Erythroblast (primary cell): ENCODE data around the gene TMEM156.
"Not testable (repeated sequence)": the region's sequence is repeated elsewhere in the genome, so short reads cannot be mapped to it uniquely, and the experiment has no call there.

Source experiments
- DNase-seq, 2 experiments: peaks; one replicate each; lab custom pipeline; 2025; lab: John Stamatoyannopoulos, UW
- GATA1 ChIP-seq: IDR thresholded peaks from 2 replicates; pipeline ENCODE4 v1.6.1; 2011; ENCODE audit warnings: low read depth, mild to moderate bottlenecking, control low read depth, low read length, moderate library complexity
- POLR2A ChIP-seq: IDR thresholded peaks from 2 replicates; pipeline ENCODE4 v1.6.1; 2011; ENCODE audit warnings: mild to moderate bottlenecking, low read length

TMEM156 gene

DNA sequence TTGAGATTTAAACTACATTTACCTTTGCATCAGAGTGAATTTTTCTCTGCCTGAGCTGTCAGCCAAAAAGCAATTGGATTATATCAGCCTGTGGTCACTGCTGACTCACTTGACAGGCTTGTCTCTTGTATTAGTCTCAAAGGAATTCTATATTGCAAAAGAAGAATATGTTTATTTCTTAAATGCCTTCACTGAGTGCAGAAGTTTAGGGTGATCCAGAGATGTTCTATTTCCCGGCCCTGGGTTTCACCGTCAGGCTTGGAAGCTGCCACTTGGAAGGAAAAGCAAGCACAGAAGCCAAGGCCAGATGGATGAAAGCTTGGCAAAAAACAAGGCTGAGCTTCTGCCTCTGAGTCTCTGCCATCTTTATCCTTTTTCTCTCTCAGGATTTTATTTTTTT is 83.7 kb downstream of the TMEM156 start:
- TF ChIP-seq GATA1 (no peak), POLR2A (no peak)
- DNase-seq, result no peak

DNA sequence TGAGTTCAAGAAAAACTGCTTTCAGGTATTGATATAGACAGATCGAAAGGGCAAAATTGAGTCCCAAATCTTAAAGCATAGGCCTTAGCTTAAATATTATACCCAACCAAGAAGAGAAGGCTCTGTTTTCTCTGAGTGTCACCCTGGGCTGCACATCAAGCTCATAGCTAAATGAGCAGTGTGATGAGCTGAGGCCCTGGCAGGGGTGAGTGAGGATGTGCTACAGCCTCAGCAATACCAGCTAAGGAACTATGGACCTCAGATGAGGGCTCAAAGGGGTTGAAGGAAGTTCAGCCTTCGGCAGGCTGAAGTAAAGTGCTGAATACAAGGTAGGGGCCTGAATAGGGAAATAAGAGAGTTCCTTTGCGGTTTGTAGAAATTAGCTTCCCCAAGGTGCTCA is 85.3 kb downstream of the TMEM156 start:
- DNase-seq, result no peak
- TF ChIP-seq GATA1 (no peak), POLR2A (no peak)

DNA sequence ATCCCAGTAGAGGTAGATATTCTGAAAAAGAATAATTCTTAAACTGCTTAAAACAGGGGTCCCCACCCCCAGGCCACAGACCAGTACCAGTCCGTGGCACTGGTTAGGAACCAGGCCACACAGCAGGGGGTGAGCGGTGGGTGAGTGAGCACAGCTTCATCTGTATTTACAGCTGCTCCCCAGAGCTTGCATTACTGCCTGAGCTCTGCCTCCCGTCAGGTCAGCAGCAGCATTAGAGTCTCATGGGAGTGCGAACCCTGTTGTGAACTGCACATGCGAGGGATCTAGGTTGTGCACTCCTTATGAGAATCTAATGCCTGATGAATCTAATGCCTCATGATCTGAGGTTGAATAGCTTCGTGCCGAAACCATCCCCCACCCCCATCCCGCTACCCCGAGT is 87.8 kb downstream of the TMEM156 start:
- TF ChIP-seq GATA1 (no peak), POLR2A (no peak)

DNA sequence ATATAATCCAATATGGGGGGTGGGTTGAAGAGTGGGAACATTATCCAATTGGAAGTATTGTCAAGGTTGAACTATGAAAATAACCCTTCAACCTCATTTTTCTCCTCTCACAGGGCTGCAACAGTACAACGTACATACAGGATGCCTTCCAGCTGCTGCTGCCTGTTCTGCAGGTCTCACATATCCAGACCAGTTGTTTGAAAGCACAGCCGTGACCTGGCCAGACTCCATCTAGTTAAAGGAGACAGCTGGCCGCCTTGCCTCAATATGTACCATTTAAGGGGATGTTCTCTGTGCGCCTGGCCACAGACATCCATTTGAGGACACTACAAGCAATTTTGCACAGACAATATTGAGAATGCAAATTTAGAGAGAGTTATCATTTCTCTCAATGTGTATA is 88.9 kb downstream of the TMEM156 start:
- DNase-seq, result no peak
- TF ChIP-seq GATA1 (no peak), POLR2A (no peak)

More for the DNA sequence above, 87.8 kb downstream of the TMEM156 start:
- DNase-seq, result no peak

DNA sequence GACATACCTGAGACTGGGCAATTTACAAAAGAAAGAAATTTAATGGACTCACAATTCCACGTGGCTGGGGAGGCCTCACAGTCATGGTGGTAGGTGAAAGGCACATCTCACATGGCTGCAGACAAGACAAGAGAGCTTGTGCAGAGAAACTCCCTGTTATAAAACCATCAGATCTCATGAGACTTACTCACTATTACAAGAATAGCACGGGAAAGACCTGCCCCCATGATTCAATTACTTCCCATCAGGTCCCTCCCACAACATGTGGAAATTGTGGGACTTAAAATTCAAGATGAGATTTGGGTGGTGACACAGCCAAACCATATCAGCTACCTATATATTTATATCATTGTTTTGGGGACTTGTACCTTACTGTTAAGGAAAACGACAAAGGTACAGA is 90.3 kb downstream of the TMEM156 start:
- not testable (repeated sequence) for DNase-seq

DNA sequence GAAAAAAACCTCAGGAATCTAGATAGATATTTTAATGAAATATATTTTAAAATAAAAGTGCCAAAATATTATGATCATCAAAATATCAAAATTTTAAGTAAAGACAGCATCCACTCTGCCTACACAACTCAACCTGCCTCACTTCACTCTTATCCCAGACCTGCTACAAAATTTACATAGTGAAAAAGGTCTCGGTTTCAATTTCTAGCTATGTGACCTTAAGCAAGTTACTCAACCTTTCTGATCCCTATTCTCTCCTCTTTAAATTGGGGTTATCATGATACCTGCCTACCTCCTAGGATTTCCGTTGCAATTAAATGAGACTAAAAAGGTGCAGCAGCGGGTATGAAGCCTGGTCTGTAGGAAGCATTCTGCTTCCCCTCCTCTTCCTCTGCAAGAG is 91.7 kb downstream of the TMEM156 start:
- TF ChIP-seq POLR2A (no peak), GATA1 (no peak)
- DNase-seq, result no peak

DNA sequence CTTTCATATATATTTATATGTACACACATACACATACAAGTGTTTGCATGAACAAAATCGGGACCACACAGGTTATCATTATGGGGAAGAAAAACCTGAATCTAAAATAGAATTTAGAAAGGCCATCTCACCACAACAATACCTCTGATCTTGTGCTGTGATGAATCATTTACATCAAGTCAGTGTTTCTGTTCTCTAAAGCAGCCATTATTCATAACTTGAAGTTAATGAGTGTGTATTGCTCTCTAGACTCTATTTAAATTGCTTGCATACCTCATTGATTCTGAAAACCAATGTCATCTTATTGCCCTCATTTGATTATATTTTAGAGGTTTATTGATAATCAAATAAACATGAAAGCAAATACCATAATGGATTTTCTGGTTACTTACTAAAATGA is 93.0 kb downstream of the TMEM156 start:
- DNase-seq, result no peak

DNA sequence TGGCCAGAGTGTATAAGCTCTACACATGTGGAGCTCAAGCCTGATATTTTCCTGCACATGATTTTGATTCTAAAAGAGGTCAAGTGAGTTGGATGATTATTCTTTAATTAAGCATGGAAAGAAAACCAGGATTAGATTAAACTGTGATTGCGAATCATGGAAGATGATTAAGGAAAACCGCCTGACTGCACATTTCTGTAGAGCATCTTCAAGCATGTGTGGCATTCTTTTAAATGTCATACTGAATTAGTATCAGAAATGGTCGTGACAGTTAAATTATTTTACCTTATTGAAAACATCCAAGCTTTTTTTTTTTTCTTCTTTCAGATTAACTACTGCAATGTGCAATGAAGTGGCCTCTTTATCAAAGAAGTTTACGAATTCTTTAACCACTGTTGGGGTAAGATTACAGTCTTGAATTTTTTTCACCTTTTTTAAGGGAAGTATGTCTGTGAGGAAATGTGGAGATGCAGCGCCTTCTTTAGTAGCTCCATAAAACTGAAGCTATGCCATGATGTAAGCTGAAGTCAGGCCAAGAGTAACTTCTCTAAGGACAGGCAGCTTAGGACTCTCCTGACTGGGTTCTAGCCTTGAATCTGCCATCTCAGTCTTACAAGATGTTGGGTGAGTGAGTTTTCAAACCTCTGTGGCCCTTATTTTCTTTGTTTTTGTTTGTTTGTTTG is 96.7 kb downstream of the TMEM156 start:
- TF ChIP-seq POLR2A (no peak), GATA1 (no peak)
- no peak for DNase-seq

More for the DNA sequence above, 93.0 kb downstream of the TMEM156 start:
- TF ChIP-seq POLR2A (no peak), GATA1 (no peak)

DNA sequence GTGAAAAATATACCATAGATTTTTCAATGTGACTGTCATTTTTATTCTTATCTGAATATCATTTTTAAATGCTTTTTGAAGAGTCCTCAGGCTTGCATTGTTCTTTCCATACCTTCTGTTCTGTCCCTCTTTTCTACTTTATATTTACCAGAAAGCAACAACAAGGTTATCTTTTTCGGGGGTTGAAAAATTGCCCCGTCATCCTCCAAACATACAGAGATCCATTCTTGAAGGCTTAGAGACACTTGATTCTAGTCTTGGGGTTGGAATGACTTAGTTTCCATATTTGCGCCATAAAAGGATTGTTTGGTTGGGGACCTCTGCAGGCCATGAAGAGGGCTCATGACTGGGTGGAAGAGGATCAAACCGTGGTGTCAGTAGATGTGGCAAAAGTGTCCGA is 101.1 kb downstream of the TMEM156 start:
- no peak for DNase-seq
- TF ChIP-seq POLR2A (no peak), GATA1 (no peak)

DNA sequence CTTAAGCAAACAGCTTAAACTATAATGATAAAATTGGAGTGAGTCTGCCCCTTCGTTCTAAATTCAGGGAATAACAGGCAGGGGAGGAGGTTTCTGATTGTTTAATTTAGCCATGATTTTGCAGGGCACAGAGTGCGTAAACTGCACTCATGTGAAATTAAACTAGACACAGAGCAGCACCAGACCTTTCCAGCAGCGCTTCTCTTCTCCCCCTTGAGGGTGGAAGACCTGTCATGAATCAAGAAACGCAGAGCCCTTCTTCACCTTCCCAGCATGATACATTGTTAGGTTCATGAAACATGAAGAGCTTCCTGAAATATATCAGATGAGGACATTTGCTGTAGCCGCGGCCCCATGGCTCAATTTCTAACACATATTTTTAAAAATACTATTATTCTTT is 101.5 kb downstream of the TMEM156 start:
- TF ChIP-seq GATA1, result no peak
- TF ChIP-seq POLR2A, result no peak
- DNase-seq, result no peak

DNA sequence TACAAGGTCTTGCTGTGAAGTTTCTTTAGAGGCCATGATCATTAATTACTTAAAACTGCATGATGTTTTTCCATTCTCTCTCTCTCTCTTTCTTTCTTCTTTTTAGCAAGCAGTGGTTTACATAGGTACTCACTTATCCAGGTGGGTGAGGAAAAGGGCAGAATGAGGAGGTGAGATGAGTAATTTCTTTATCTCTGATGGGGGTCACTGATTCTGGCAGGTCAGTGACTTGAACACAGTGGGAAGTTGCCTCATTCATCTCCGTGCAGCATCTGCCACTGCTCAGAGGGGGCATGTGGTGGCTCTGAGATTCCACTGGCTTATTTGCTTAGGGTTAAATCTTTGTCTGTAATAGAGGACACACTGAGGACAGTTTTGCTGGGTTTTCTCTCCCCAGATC is 102.0 kb downstream of the TMEM156 start:
- DNase-seq, result no peak
- no peak for TF ChIP-seq GATA1
- no peak for TF ChIP-seq POLR2A

DNA sequence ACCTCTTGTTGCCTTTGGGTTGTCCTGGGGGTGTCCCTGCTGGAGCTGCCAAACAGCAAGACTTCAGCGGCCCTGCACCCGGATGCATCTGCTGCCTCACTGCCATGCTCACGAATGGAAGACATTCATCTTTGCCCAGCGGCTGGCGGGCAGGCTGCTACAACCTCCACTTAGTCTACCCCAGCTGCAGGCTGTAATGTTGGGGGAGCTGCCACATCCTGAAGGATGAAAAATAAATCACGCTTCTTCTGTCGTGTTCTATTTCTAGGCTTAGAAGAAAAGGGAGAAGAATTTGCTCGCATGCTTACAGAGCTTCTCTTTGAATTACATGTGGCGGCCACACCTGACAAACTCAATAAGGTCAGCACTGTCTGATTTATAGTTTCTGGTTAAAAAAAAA is 103.2 kb downstream of the TMEM156 start:
- TF ChIP-seq GATA1, result no peak
- no peak for TF ChIP-seq POLR2A
- DNase-seq, result no peak

DNA sequence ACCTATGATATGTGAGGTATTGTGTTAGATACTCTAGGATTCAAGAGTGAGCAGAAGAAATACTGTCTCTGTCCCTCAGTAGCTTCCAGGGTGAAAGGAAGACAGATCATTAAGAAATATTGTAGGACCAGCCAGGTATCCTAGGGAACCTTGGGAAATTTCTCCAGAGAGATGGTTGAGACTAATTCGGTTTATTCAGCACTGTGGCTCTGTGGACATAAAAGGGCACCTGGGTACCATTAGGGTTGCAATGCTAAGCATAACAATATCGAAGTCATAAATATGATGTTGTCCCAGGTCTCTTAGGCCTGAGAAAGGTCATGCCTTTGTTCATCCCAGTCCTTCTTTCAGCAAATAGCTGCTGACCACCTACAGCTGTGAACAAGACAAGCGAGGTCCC is 103.6 kb downstream of the TMEM156 start:
- no peak for DNase-seq
- TF ChIP-seq POLR2A (no peak), GATA1 (no peak)

DNA sequence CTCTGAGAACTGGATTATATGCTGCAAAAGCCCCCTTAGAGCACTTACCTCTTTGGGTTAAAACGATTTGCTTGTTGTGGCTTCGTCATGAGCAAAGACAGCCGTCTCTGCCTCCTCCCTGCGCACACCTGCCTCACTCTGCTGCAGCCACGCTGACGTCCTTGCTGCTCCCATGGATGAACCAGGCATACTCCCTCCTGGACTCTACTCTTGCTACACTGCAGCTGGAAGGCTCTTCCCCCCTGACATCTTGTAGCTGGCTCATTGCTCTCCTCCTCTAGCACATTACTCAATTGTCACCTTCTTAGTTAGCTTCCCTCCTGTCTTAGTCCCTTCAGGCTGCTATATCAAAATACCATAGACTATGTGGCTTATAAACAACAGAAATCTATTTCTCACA is 105.3 kb downstream of the TMEM156 start:
- DNase-seq, result no peak

More for the DNA sequence above, 105.3 kb downstream of the TMEM156 start:
- TF ChIP-seq GATA1 (no peak), POLR2A (no peak)
